PFSK-1 (cell line): ENCODE results near the gene OPTC.

Source experiments
- FOXP2 ChIP-seq: optimal IDR thresholded peaks from 2 replicates; pipeline ENCODE3; 2011; ENCODE audit warnings: borderline replicate concordance, control low read depth, inconsistent platforms; ENCODE audit not compliant: insufficient read depth; ENCODE audit errors: extremely low read length, extremely low read depth
- POLR2AphosphoS5 ChIP-seq: IDR thresholded peaks from 2 replicates; pipeline ENCODE4 v1.6.1; 2012; ENCODE audit warnings: low read depth, mild to moderate bottlenecking, control low read depth, low read length, moderate library complexity
- SIN3A ChIP-seq: IDR thresholded peaks from 2 replicates; pipeline ENCODE4 v1.6.1; 2012; ENCODE audit warnings: mild to moderate bottlenecking, low read length, moderate library complexity, borderline replicate concordance; ENCODE audit not compliant: insufficient read depth
- TAF1 ChIP-seq: IDR thresholded peaks from 2 replicates; pipeline ENCODE4 v1.6.1; 2012; ENCODE audit warnings: low read length, control low read depth, borderline replicate concordance; ENCODE audit not compliant: insufficient read depth
- TF ChIP-seq, protein P1 (sequence below), 2 experiments: IDR thresholded peaks; 2 replicates each; pipeline versions ENCODE4 v1.6.1 to v1.8.0; 2011 to 2012; ENCODE audit warnings: low read depth in 2 of 2, low read length in 2 of 2, control low read depth in 1 of 2, inconsistent platforms in 1 of 2, mild to moderate bottlenecking in 1 of 2, moderate library complexity in 1 of 2; ENCODE audit not compliant: insufficient read depth in 1 of 2

OPTC gene

DNA sequence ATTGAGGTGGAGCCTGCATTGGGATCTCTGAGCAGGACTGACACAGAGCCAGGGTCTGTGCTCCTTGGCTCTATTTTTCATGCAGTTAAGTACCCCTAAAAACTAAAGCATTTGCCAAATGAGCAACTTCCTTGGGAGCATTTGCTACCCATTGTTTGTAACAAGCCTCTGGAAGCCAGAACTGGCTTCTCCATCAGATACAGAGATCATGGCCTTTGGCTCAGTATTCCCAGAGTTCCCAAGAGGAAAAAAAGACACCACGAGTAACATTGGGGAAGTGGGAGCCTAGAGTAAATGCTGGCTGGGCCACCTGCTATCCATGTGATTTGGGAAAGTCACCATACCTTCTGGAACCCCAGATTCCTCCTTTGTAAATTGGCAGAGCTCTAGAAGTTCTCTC lies 44.8 kb downstream of the OPTC start:
- TF ChIP-seq TAF1, result no peak
- TF ChIP-seq SIN3A, result no peak
- no peak for TF ChIP-seq POLR2AphosphoS5
- TF ChIP-seq FOXP2, result no peak
- TF ChIP-seq, protein P1, sequence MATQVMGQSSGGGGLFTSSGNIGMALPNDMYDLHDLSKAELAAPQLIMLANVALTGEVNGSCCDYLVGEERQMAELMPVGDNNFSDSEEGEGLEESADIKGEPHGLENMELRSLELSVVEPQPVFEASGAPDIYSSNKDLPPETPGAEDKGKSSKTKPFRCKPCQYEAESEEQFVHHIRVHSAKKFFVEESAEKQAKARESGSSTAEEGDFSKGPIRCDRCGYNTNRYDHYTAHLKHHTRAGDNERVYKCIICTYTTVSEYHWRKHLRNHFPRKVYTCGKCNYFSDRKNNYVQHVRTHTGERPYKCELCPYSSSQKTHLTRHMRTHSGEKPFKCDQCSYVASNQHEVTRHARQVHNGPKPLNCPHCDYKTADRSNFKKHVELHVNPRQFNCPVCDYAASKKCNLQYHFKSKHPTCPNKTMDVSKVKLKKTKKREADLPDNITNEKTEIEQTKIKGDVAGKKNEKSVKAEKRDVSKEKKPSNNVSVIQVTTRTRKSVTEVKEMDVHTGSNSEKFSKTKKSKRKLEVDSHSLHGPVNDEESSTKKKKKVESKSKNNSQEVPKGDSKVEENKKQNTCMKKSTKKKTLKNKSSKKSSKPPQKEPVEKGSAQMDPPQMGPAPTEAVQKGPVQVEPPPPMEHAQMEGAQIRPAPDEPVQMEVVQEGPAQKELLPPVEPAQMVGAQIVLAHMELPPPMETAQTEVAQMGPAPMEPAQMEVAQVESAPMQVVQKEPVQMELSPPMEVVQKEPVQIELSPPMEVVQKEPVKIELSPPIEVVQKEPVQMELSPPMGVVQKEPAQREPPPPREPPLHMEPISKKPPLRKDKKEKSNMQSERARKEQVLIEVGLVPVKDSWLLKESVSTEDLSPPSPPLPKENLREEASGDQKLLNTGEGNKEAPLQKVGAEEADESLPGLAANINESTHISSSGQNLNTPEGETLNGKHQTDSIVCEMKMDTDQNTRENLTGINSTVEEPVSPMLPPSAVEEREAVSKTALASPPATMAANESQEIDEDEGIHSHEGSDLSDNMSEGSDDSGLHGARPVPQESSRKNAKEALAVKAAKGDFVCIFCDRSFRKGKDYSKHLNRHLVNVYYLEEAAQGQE (IDR thresholded peaks at IDR 0.05; ENCODE audit: insufficient read depth in 1 of 2, low read depth in 2 of 2, low read length in 2 of 2), result no peak

DNA sequence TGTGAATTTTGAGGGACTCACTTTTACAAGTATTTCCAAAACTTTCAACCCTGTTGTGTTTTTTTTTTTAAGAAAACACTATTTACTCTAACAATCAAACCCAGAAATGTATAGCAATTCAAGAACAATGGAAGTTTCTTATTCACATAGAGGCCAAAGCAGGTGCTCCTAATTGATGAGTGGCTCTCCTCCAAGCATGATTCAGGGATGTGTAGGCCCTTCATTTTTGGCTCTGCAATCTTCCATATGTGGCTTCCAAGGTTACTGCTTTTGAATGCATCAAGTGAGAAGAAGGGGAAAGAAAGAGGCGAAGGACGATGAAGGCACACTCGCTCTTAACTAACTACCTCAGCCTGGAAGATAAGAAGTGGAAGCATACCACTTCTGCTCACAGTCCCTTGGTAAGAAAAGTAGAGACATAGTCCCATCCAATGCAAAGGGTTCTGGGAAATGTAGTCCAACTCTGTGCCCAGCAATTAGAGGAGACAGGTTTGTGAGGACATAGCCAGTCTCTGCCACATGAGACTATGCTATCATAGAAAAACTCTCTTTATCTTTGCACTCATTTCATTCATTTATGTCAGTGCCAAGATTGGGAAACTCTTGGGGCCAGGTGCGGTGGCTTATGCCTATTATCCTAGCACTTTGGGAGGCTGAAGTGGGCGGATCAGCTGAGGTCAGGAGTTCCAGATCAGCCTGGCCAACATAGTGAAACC lies 46.0 kb downstream of the OPTC start:
- no peak for TF ChIP-seq TAF1
- TF ChIP-seq SIN3A, result no peak
- TF ChIP-seq, protein P1 (IDR thresholded peaks at IDR 0.05; ENCODE audit: insufficient read depth in 1 of 2, low read depth in 2 of 2, low read length in 2 of 2), result no peak
- no peak for TF ChIP-seq FOXP2
- no peak for TF ChIP-seq POLR2AphosphoS5

DNA sequence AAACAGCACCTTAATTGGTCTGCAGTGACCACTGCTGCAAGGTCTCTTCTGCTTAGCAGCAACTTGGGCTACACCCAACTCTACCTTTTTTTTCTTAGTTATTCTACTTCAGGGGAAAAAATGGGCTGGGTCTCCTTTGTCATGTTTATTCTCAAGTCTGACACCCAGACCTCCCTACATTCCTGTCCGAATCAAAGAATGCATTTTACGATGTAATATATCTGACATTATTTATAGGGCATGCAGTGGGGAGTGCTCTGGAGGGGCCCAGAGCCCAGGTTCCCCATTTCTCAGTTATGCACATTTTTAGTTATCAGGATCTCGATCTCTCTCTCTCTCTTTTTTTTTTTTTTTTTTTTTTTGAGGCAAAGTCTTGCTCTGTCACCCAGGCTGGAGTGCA lies 50.5 kb downstream of the OPTC start:
- TF ChIP-seq FOXP2 (no peak), TAF1 (no peak), POLR2AphosphoS5 (no peak), SIN3A (no peak)
- TF ChIP-seq, protein P1 (IDR thresholded peaks at IDR 0.05; ENCODE audit: insufficient read depth in 1 of 2, low read depth in 2 of 2, low read length in 2 of 2), result no peak

DNA sequence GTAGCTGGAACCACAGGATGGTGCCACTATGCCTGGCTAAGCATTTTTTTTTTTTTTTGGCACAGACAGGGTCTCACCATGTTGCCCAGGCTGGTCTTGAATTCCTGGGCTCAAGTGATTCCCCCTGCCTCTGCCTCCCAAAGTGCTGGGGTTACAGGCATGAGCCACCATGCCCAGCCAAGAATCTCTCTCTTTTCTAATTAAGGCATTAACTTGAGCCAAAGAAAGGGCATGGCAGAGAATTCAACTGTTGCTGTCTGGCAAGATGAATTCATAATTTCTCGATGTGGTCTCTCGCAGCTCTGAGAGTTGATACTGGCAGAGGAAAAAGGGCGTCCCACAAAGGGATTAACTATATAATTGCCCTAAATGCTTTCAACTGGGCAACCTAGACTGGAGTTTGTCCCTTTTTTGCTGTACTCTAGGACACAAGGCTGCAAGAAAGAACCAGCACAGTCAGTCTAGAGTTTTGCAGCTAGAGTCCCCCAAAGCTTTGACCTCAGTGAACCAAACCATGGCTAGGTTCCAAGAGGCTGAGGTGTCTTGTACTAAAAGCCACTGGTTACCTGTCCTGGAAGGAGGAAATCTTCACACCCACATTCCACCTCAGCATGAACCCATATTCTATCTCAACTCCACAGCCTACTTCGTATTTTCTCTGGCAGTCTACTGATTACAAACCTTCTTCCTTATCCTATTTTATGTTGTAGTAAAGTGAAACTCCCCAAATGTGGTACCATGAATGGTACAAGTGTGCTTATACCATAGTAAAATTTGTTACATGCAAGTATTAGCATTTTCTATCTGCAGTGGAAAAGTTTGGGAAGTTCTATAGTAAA lies 51.2 kb downstream of the OPTC start:
- TF ChIP-seq, protein P1 (IDR thresholded peaks at IDR 0.05; ENCODE audit: insufficient read depth in 1 of 2, low read depth in 2 of 2, low read length in 2 of 2), result no peak
- TF ChIP-seq SIN3A, result no peak
- no peak for TF ChIP-seq TAF1
- no peak for TF ChIP-seq FOXP2
- TF ChIP-seq POLR2AphosphoS5, result no peak
